HG03342 (cell line): ENCODE results near the gene NEIL1.
"Not testable (repeated sequence)": the region's sequence is repeated elsewhere in the genome, so short reads cannot be mapped to it uniquely, and the experiment has no call there.

Source experiments
- ATAC-seq: cut with Tn5 transposase; IDR thresholded peaks from one replicate; pipeline ENCODE4 v1.9.1; 2021; ENCODE audit warnings: mild to moderate bottlenecking, moderate library complexity; ENCODE audit not compliant: unreplicated experiment

NEIL1 gene

GRCh38 chr15:75346796-75347221 lies at the start of gene NEIL1:
NEIL1 (plus strand) TSS chr15:75347039; CDS start chr15:75348906, 1,867 bp downstream.
- ATAC-seq = no peak

GRCh38 chr15:75298541-75299310 lies 48.1 kb upstream of the NEIL1 start:
- ATAC-seq = not testable (repeated sequence)

DNA sequence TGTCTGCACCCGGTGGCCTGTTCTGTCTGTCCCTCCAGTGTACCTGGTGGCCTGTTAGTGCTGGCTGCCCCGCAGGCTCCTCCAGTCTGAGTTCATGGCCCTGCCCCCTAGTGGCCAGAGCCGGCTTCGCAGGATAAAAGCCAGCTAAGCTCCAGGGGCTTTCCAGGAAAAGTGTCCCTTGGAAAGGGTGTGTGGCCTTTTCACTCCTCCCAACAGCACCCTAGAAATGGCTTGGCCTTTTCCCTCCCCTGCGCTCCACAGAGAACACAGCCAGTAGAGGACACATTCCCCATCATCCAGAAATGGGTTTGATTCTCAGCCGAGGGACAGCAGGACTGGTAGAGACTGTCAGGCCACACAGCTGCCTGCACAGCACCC lies 47.5 kb upstream of the NEIL1 start:
- ATAC-seq = not testable (repeated sequence)

- ATAC-seq = not testable (repeated sequence)
Observed at GRCh38 chr15:75300026-75300425, 46.8 kb upstream of the NEIL1 start.

DNA sequence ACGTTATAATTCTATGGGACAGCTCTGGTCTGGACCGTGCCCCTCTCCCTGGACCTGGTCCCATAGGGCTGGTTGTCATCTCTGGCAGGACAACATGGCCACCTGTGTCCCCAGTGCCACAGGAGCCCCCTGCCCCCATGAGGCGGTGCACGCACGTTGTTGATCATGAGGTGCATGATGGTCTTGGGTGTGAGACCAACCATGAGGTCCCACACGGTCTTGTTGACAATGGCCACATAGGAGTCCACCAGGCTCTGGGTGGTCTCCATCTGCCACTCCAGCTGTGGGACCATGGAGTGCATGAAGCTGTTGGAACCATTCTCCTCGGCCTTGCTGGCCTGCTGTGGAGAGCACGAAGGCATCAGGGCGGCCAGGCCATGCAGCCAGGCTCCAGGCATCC lies 44.5 kb upstream of the NEIL1 start:
- ATAC-seq = no peak

GRCh38 chr15:75302753-75303152 lies 44.1 kb upstream of the NEIL1 start:
- not testable (repeated sequence) for ATAC-seq

DNA sequence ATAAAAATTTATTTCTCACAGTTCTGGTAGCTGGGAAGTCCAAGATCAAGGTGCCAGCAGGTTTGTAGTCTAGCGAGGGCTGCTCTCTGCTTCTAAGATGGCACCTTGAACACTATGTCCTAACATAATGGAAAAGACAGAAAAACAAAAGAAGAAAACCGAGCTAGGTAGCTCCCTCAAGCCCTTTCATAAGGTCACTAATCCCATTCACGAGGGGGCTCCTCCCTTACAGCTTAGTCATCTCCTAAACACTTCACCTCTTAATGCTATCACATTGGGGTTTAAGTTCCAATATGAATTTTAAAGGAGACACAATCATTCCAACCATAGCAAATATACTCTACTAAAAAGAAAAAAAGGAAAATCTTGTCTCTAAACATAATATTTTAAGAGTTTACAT lies 40.7 kb upstream of the NEIL1 start:
- no peak for ATAC-seq

- ATAC-seq = no peak
Observed at GRCh38 chr15:75307778-75308390, 39.0 kb upstream of the NEIL1 start.

GRCh38 chr15:75309711-75310110 lies 37.1 kb upstream of the NEIL1 start:
- no peak for ATAC-seq

DNA sequence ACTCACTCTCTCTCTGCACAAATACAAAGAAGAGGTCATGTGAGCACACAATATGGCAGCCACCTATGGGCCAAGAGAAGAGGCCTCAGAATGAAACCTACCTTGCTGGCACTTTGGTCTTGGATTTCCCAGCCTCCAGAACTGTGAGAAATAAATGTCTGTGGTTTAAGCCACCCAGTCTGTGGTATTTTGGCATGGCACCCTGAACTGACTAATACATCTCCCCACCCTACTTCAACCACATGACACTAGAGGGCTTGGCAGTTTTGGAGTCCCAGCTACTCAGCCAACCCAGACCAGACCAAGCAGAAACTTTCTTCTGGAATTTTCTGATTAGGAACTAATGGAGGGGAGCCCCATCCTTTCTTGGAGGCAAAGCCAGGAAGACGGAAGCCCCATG lies 34.3 kb upstream of the NEIL1 start:
- not testable (repeated sequence) for ATAC-seq

- ATAC-seq = no peak
Observed at GRCh38 chr15:75313116-75313845, 33.6 kb upstream of the NEIL1 start.

GRCh38 chr15:75314552-75315290 lies 32.1 kb upstream of the NEIL1 start:
- no peak for ATAC-seq

GRCh38 chr15:75319231-75319897 lies 27.5 kb upstream of the NEIL1 start:
- ATAC-seq = not testable (repeated sequence)

DNA sequence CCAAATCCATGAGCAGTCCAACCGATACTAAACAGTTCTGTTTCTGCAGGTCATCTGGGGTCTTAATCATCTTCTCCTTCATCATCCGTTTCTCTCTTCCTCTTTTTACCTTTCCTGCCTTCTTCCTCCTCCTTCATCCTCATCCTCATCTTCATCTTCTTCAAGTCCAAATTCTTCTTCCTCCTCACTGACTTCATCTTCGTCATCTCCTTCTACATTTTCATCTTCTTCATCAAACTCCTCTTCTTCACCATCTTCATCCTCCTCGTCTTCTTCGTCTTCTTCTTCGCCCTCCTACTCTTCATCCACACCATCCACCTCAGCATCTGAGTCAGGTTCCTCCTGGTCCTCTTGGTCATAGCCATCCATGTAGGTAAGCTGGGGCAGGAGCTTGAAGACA lies 25.1 kb upstream of the NEIL1 start:
- ATAC-seq = no peak

GRCh38 chr15:75325922-75326321 lies 20.9 kb upstream of the NEIL1 start:
- ATAC-seq = no peak

- no peak for ATAC-seq
Observed at GRCh38 chr15:75327005-75327404, 19.8 kb upstream of the NEIL1 start.

DNA sequence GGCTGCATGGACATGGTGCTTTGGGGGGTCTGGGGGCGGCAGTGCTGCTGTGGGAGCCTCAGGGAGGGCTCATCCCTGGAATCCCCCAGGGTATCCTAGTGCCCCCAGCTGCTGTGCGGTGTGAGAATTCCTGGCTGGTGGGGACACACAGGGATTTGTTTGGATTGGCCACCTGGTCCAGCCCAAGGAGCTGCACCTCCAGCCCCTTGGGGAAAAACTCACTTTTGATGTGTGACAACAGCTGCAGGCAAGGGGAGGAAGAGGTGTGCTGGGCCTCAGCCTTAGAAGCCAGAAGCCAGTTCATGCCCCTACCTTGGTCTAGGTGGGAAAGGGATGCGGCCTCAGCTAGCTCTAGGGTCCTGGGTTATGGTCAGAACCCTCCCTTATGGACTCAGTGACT lies 19.3 kb upstream of the NEIL1 start:
- no peak for ATAC-seq

DNA sequence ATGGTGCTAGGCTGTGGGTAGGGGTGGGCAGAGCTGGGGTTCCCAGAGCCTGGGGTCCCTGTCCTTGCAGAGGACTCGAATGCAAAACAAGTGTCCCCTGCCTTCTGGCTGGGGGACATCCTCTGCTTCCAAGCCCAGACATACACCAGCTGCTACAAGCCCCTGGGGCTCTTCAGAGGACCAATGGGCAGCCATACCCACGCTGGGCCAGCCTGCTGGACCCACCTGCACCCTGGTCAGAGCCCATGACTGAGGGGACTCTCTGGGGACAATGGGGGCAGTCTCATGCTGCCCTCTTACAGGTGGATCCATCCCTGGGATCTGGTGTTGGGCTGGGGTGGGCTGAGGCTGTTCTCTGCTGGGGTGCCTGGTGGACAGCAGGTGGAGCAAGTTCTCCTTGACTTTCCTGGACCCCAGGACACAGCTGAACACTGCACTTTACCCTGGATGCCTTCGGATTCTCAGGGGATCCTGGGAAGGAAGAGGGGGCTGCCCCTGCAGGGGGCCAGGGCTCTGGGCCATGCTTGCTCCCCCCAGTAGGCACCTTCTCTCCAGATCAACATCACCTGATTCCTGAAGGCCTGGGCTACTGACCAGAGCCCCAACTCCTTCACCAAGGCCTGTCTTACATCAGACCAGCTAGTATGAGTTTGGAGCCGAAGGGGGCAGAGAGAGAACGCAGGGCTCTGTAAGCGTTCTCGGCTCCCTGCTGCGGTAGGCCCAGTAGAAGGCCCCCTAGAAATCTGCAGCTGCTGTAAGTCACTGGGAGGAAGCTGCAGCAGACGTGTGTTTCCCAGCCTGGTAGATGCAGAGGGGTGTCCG lies 18.1 kb upstream of the NEIL1 start:
- no peak for ATAC-seq

DNA sequence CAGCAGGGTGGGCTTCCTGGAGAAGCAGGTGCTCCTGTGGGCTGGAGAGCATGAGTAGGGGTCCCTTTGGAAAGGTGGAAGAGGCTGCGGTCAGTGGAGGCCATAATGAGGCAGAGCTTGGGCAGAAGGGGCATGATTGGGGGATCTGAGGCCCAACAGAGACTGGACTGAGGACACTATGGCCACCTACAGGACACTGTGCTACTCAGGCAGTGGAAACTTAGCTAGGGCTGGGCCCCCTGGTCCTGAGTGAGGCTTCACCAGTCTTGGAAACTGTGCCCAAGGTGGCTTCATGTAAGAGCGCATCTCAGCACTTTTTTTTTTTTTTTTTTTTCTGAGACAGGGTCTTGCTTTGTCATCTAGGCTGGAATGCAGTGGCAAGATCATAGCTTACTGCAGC lies 17.3 kb upstream of the NEIL1 start:
- no peak for ATAC-seq

DNA sequence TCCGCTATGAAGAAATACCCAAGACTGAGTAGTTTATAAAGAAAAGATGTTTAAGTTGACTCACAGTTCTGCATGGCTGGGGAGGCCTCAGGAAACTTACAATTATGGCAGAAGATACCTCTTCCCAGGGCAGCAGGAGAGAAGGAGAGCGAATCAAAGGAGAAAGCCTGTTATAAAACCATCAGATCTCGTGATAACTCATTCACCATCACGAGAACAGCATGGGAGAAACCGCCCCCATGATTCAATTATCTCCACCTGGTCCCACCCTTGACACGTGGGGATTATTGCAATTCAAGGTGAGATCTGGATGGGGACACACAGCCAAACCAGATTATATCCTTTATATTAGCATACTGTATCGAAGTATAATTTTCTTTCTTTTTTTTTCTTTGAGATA lies 14.7 kb upstream of the NEIL1 start:
- ATAC-seq = not testable (repeated sequence)
